H1 (cell line): ENCODE results near the gene SH3PXD2B. TPM values are rescaled to one million over a fixed set of nuclear protein-coding genes. Genes with fewer than 3 reads are reported as not detected.
"Not testable (repeated sequence)": the region's sequence is repeated elsewhere in the genome, so short reads cannot be mapped to it uniquely, and the experiment has no call there.

ENCODE experiments used
- CTCF ChIA-PET: fragments of 300-600 bp; sonication (Branson Sonifier 250); formaldehyde crosslinking; loops from one replicate; lab custom pipeline; 2021; ENCODE audit not compliant: partially characterized antibody; lab: Charles Lee
- POLR2A ChIA-PET: fragments of 300-600 bp; sonication (Branson Sonifier 250); formaldehyde crosslinking; loops from one replicate; lab custom pipeline; 2021; ENCODE audit warnings: inconsistent platforms; ENCODE audit not compliant: partially characterized antibody; lab: Charles Lee
- DNase-seq, 2 experiments: peaks; one replicate each; pipeline versions ENCODE4 v3.0.0 to v3.0.0-alpha.2; 2010 to 2022; ENCODE audit warnings: low spot score in 2 of 2, low read depth in 1 of 2, mixed read lengths in 1 of 2
- FAIRE-seq: peaks from 2 replicates; lab custom pipeline; 2011; peaks lifted over from hg19 to GRCh38; lab: Jason Lieb, UNC
- H2AFZ ChIP-seq: 2 replicates; pipeline ENCODE4 v1.8.1; 2012; ENCODE audit warnings: low read length, inconsistent platforms
- H2AK5ac ChIP-seq: 2 replicates; pipeline ENCODE4 v1.6.1; 2013; ENCODE audit warnings: low read depth, low read length
- H2BK120ac ChIP-seq: replicated peaks from 2 replicates; pipeline ENCODE3; 2013; ENCODE audit warnings: low read depth, low read length, inconsistent platforms
- H2BK12ac ChIP-seq: 2 replicates; pipeline ENCODE4 v1.6.1; 2013; ENCODE audit warnings: low read depth, low read length
- H2BK15ac ChIP-seq: 2 replicates; pipeline ENCODE4 v1.6.1; 2013; ENCODE audit warnings: low read length
- H2BK20ac ChIP-seq: 2 replicates; pipeline ENCODE4 v1.6.1; 2013; ENCODE audit warnings: low read length
- H2BK5ac ChIP-seq: 2 replicates; pipeline ENCODE4 v1.6.1; 2013; ENCODE audit warnings: low read depth, low read length
- H3K14ac ChIP-seq: 2 replicates; pipeline ENCODE4 v1.6.1; 2013; ENCODE audit warnings: inconsistent platforms; ENCODE audit not compliant: insufficient read length
- H3K18ac ChIP-seq: 2 replicates; pipeline ENCODE4 v1.6.1; 2013; ENCODE audit warnings: low read length; ENCODE audit errors: extremely low read depth
- H3K23ac ChIP-seq: 2 replicates; pipeline ENCODE4 v1.6.1; 2013; ENCODE audit warnings: inconsistent platforms; ENCODE audit not compliant: insufficient read length
- H3K23me2 ChIP-seq: 2 replicates; pipeline ENCODE4 v1.6.1; 2013; ENCODE audit warnings: low read depth, low read length
- H3K27ac ChIP-seq: 2 replicates; pipeline ENCODE4 v1.6.1; 2011; ENCODE audit warnings: low read depth, low read length, inconsistent platforms
- H3K27me3 ChIP-seq, 4 experiments: replicated peaks in 1 of 4; 1 replicate in 1 of 4; 2 replicates in 3 of 4; pipeline versions ENCODE4 v1.6.1 to v1.8.1; 2011 to 2013; ENCODE audit warnings: low read length in 3 of 4, mild to moderate bottlenecking in 3 of 4, inconsistent platforms in 2 of 4, mixed read lengths in 2 of 4, moderate library complexity in 1 of 4; ENCODE audit not compliant: control insufficient read depth in 3 of 4, insufficient read depth in 3 of 4; ENCODE audit errors: extremely low read depth in 1 of 4
- H3K36me3 ChIP-seq, 4 experiments: 2 replicates each; pipeline versions ENCODE4 v1.6.1 to v1.8.1; 2011 to 2013; ENCODE audit warnings: mild to moderate bottlenecking in 4 of 4, low read length in 3 of 4, moderate library complexity in 2 of 4, control low read depth in 1 of 4, inconsistent platforms in 1 of 4; ENCODE audit not compliant: insufficient read depth in 4 of 4, control insufficient read depth in 2 of 4
- H3K4ac ChIP-seq: replicated peaks from 2 replicates; pipeline ENCODE3; 2013; ENCODE audit warnings: low read length, low read depth, mixed read lengths, inconsistent platforms; ENCODE audit not compliant: insufficient read length
- H3K4me1 ChIP-seq, 4 experiments: replicated peaks in 1 of 4; 1 replicate in 1 of 4; 2 replicates in 3 of 4; pipeline versions ENCODE4 v1.6.1 to v1.8.1; 2011 to 2013; ENCODE audit warnings: low read length in 3 of 4, inconsistent platforms in 2 of 4, mixed read lengths in 1 of 4; ENCODE audit not compliant: insufficient read depth in 4 of 4, control insufficient read depth in 3 of 4
- H3K4me2 ChIP-seq, 2 experiments: 2 replicates each; pipeline versions ENCODE4 v1.6.1 to v1.8.1; 2011 to 2013; ENCODE audit warnings: low read depth in 2 of 2, low read length in 2 of 2, control low read depth in 1 of 2, inconsistent platforms in 1 of 2, mild to moderate bottlenecking in 1 of 2; ENCODE audit not compliant: insufficient read depth in 1 of 2
- H3K4me3 ChIP-seq, 4 experiments: fragments of 200-600, 300-600 bp in 1 of 4; sonication (generic), shearing (Covaris generic), sonication (Bioruptor Twin) in 1 of 4; 2 replicates each; pipeline versions ENCODE4 v1.5.1 to v1.8.1; 2011 to 2016; ENCODE audit warnings: low read length in 4 of 4, low read depth in 3 of 4, control low read depth in 2 of 4, inconsistent platforms in 2 of 4, mild to moderate bottlenecking in 2 of 4, mixed read lengths in 1 of 4, moderate library complexity in 1 of 4; ENCODE audit not compliant: insufficient read depth in 2 of 4; ENCODE audit errors: extremely low read depth in 1 of 4
- H3K56ac ChIP-seq: replicated peaks from 2 replicates; pipeline ENCODE3; 2013; ENCODE audit warnings: low read depth, mild to moderate bottlenecking, mixed read lengths, low read length, inconsistent platforms; ENCODE audit not compliant: insufficient read length
- H3K79me1 ChIP-seq: 2 replicates; pipeline ENCODE4 v1.6.1; 2013; ENCODE audit warnings: low read depth, low read length, control low read depth
- H3K79me2 ChIP-seq, 2 experiments: 2 replicates each; pipeline versions ENCODE4 v1.6.1 to v1.8.1; 2012 to 2013; ENCODE audit warnings: low read length in 2 of 2, mild to moderate bottlenecking in 2 of 2, inconsistent platforms in 1 of 2; ENCODE audit not compliant: insufficient read depth in 2 of 2, control insufficient read depth in 1 of 2
- H3K9ac ChIP-seq, 4 experiments: replicated peaks in 1 of 4; 1 replicate in 1 of 4; 2 replicates in 3 of 4; pipeline versions ENCODE4 v1.6.1 to v1.8.1; 2011 to 2013; ENCODE audit warnings: low read depth in 3 of 4, low read length in 3 of 4, control low read depth in 2 of 4, mild to moderate bottlenecking in 2 of 4, moderate library complexity in 2 of 4, inconsistent platforms in 1 of 4; ENCODE audit errors: extremely low read depth in 1 of 4
- H3K9me3 ChIP-seq, 2 experiments: 2 replicates each; pipeline versions ENCODE4 v1.6.1 to v1.8.1; 2012 to 2013; ENCODE audit warnings: mild to moderate bottlenecking in 2 of 2, moderate library complexity in 2 of 2, control low read depth in 1 of 2, inconsistent platforms in 1 of 2, low read depth in 1 of 2, low read length in 1 of 2, mixed read lengths in 1 of 2; ENCODE audit not compliant: insufficient read depth in 2 of 2
- H4K20me1 ChIP-seq, 2 experiments: replicated peaks in 1 of 2; 2 replicates each; pipeline versions ENCODE3 to v1.8.1; 2011 to 2013; ENCODE audit warnings: inconsistent platforms in 2 of 2, low read length in 2 of 2, mild to moderate bottlenecking in 1 of 2; ENCODE audit not compliant: insufficient read depth in 2 of 2, control insufficient read depth in 1 of 2
- H4K5ac ChIP-seq: 2 replicates; pipeline ENCODE4 v1.6.1; 2013; ENCODE audit warnings: low read length, low read depth, mixed read lengths, inconsistent platforms; ENCODE audit not compliant: insufficient read length
- H4K8ac ChIP-seq: 2 replicates; pipeline ENCODE4 v1.8.0; 2013; ENCODE audit warnings: mild to moderate bottlenecking, moderate library complexity, low read length, inconsistent platforms; ENCODE audit not compliant: insufficient read depth; ENCODE audit errors: extremely low read depth
- H4K91ac ChIP-seq: replicated peaks from 2 replicates; pipeline ENCODE3; 2013; ENCODE audit warnings: low read length, mixed read lengths, inconsistent platforms; ENCODE audit not compliant: insufficient read length
- WGBS, 2 experiments: shearing (Covaris generic) in 1 of 2; methylation state at CpG; one replicate each; pipeline versions ENCODE4 v1.1.6 to v1.1.7; 2013 to 2015; ENCODE audit warnings: low lambda C conversion rate in 2 of 2, mixed read lengths in 2 of 2, inconsistent platforms in 1 of 2, low coverage in 1 of 2, missing lambda C conversion rate in 1 of 2; ENCODE audit not compliant: insufficient replicate concordance in 2 of 2, insufficient coverage in 1 of 2, insufficient read length in 1 of 2; ENCODE audit errors: extremely low coverage in 1 of 2, missing lambda C conversion rate in 1 of 2; 5-methylcytosine and 5-hydroxymethylcytosine counted together
- polyA plus RNA-seq, 7 experiments: library from polyadenylated mRNA; depleted of rRNA in 3 of 7; stranded (reverse) in 5 of 7; unstranded in 2 of 7; fragments of >200 nt in 5 of 7; fragments of 200-250 nt in 2 of 7; gene quantifications; 1 replicate in 5 of 7; 2 replicates in 1 of 7; 4 replicates in 1 of 7; pipeline versions ENCODE4 v1.2.1 to v1.2.3, GENCODE V29; 2011 to 2013; ENCODE audit warnings: missing spikeins in 2 of 7, mixed read lengths in 2 of 7
- total RNA-seq: library from RNA; stranded (reverse); fragmentation: NEBNext Ultra II Directional; extraction: Animal tissue kit (Norgen Biotek cat#: 25700); gene quantifications from 2 replicates; pipeline ENCODE4 v1.2.1, GENCODE V29; 2021

Gene SH3PXD2B
- total and polyA plus RNA-seq, 2 of the 8 experiments (the other 6 are each of a cell fraction or from before 2014, with no cell fraction given) = 32.9 to 72.9 TPM

DNA sequence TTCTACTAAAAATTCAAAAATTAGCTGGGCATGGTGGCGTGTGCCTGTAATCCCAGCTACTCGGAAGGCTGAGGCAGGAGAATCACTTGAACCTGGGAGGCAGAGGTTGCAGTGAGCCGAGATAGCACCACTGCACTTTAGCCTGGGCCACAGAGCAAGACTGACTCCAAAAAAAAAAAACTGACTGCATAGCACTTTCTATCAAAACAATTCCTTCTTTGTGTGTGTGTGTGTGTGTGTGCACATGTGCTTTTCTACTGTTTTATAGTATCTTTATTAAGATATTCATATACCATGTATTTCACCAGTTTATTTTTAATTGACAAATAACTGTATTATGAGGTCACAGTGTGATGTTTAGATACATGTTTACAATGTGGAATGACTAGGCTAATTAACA is 167.2 kb downstream of the SH3PXD2B start:
- not testable (repeated sequence) for H2BK20ac ChIP-seq, H3K14ac ChIP-seq, H3K23ac ChIP-seq, H3K56ac ChIP-seq, H3K4ac ChIP-seq, H4K5ac ChIP-seq, FAIRE-seq, H4K8ac ChIP-seq, H3K9ac ChIP-seq, H3K9me3 ChIP-seq, H3K23me2 ChIP-seq, DNase-seq, H2BK12ac ChIP-seq, H4K91ac ChIP-seq, H2AFZ ChIP-seq, H3K27me3 ChIP-seq, H2AK5ac ChIP-seq, H3K27ac ChIP-seq, H3K79me2 ChIP-seq, H2BK15ac ChIP-seq, H3K4me1 ChIP-seq, H4K20me1 ChIP-seq, H3K4me3 ChIP-seq, H3K36me3 ChIP-seq, H3K79me1 ChIP-seq, H2BK120ac ChIP-seq, H3K18ac ChIP-seq, H2BK5ac ChIP-seq, H3K4me2 ChIP-seq
- POLR2A ChIA-PET = interaction anchor here (0.6 kb wide), 1 partner anchor 333 kb away, joined by 3 read pairs; no protein-coding TSS in a partner anchor
- CTCF ChIA-PET = interaction anchor here (1.6 kb wide), 1 partner anchor 242 kb away, joined by 4 read pairs; no protein-coding TSS in a partner anchor
- WGBS, 2 experiments = 92% methylated on average over 3 of the region's 3 CpGs; no CpG with 5 or more reads in 1 of the 2 experiments
